Measurements from ENCODE around the gene OR6X1. TPM values are rescaled to one million over a fixed set of nuclear protein-coding genes. Genes with fewer than 3 reads are reported as not detected.

The OR6X1 gene
- total RNA-seq, 1 experiment from 2014 or later: not detected

DNA sequence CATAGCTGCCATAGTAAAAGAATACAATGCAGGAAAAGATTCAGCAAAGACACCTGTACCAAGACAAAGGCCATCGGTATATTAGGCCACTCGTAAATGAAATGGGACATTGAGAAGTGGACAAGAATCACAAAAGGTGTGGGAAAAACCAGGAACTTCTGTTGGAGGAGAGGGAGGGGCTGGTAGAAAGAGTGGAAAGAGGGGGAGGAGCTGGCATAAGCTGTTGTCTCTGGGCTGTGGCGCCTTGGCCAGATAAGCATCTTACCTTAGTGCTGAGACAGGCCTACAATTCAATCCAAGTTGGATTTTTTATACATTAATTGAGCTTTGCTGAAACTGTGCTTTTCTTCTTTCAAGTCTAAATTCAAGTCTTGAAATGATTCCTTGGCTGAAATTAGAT, 50.0 kb downstream of the OR6X1 start:
- intact Hi-C loops (cut with micrococcal nuclease; ENCODE audit: unreplicated experiment): no loop called here

More for the DNA sequence above, 50.0 kb downstream of the OR6X1 start:
- Histone ChIP-seq H3K4me1 (ENCODE audit: control insufficient read depth, insufficient read depth, low read length) (no peaks in the 10 kb centered on the region), H3K27ac (ENCODE audit: low read length) (no peak overlapping the region), H3K4me3 (ENCODE audit: low read depth in 2 of 2, low read length in 2 of 2) (no peak overlapping the region), H3K36me3 (ENCODE audit: control insufficient read depth, insufficient read depth, low read length) (no peaks in the 10 kb centered on the region), H3K9me3 (ENCODE audit: control insufficient read depth, insufficient read depth, low read depth, low read length) (no peaks in the 10 kb centered on the region), H3K27me3 (ENCODE audit: control insufficient read depth, insufficient read depth, low read length) (peaks cover 3% of the 10 kb centered on the region; the same call in 1 of the 2 replicates)
- ChIA-PET CTCF (no interaction called here), POLR2A (no interaction called here)
- ATAC-seq (no peak), DNase-seq (ENCODE audit: low read depth, low spot score) (no peak)
- no peak for TF ChIP-seq TCF7L2 (IDR thresholded peaks at IDR 0.05; ENCODE audit: low read depth, low read length)
- no peak for TF ChIP-seq SIN3A (IDR thresholded peaks at IDR 0.05; ENCODE audit: borderline replicate concordance, insufficient read depth, low read depth, low read length)
- TF ChIP-seq, protein P1, sequence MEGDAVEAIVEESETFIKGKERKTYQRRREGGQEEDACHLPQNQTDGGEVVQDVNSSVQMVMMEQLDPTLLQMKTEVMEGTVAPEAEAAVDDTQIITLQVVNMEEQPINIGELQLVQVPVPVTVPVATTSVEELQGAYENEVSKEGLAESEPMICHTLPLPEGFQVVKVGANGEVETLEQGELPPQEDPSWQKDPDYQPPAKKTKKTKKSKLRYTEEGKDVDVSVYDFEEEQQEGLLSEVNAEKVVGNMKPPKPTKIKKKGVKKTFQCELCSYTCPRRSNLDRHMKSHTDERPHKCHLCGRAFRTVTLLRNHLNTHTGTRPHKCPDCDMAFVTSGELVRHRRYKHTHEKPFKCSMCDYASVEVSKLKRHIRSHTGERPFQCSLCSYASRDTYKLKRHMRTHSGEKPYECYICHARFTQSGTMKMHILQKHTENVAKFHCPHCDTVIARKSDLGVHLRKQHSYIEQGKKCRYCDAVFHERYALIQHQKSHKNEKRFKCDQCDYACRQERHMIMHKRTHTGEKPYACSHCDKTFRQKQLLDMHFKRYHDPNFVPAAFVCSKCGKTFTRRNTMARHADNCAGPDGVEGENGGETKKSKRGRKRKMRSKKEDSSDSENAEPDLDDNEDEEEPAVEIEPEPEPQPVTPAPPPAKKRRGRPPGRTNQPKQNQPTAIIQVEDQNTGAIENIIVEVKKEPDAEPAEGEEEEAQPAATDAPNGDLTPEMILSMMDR (IDR thresholded peaks at IDR 0.05): no peak
- TF ChIP-seq, protein P2, sequence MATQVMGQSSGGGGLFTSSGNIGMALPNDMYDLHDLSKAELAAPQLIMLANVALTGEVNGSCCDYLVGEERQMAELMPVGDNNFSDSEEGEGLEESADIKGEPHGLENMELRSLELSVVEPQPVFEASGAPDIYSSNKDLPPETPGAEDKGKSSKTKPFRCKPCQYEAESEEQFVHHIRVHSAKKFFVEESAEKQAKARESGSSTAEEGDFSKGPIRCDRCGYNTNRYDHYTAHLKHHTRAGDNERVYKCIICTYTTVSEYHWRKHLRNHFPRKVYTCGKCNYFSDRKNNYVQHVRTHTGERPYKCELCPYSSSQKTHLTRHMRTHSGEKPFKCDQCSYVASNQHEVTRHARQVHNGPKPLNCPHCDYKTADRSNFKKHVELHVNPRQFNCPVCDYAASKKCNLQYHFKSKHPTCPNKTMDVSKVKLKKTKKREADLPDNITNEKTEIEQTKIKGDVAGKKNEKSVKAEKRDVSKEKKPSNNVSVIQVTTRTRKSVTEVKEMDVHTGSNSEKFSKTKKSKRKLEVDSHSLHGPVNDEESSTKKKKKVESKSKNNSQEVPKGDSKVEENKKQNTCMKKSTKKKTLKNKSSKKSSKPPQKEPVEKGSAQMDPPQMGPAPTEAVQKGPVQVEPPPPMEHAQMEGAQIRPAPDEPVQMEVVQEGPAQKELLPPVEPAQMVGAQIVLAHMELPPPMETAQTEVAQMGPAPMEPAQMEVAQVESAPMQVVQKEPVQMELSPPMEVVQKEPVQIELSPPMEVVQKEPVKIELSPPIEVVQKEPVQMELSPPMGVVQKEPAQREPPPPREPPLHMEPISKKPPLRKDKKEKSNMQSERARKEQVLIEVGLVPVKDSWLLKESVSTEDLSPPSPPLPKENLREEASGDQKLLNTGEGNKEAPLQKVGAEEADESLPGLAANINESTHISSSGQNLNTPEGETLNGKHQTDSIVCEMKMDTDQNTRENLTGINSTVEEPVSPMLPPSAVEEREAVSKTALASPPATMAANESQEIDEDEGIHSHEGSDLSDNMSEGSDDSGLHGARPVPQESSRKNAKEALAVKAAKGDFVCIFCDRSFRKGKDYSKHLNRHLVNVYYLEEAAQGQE (IDR thresholded peaks at IDR 0.05; ENCODE audit: insufficient read depth in 1 of 2, low read depth in 2 of 2, low read length in 1 of 2): no peak
- no peak for TF ChIP-seq POLR2AphosphoS5 (IDR thresholded peaks at IDR 0.05; ENCODE audit: low read depth, low read length)
- no TSS peak for BruUV-seq (replicated peaks)
- in situ Hi-C loops (cut with HindIII; ENCODE audit: low pct_unique_long_range_greater_than_20kb, low sequenced_read_pairs): no loop called here

Other genes starting within 250 kb of the OR6X1 start
- gene SCN3B, start 99.9 kb downstream of the OR6X1 start, total RNA-seq (2021; ENCODE audit: unreplicated experiment): 0.10 TPM
- 24.5 TPM for gene ZNF202, start 12.9 kb downstream of the OR6X1 start, total RNA-seq (2021; ENCODE audit: unreplicated experiment)
- gene OR6M1, start 51.8 kb upstream of the OR6X1 start, total RNA-seq (2021; ENCODE audit: unreplicated experiment): not detected
- gene TMEM225, start 131.2 kb upstream of the OR6X1 start, total RNA-seq (2021; ENCODE audit: unreplicated experiment): not detected
- gene OR8D4, start 147.6 kb upstream of the OR6X1 start, total RNA-seq (2021; ENCODE audit: unreplicated experiment): not detected
- not detected for gene OR4D5, start 185.1 kb upstream of the OR6X1 start, total RNA-seq (2021; ENCODE audit: unreplicated experiment)
- not detected for gene OR6T1, start 189.3 kb upstream of the OR6X1 start, total RNA-seq (2021; ENCODE audit: unreplicated experiment)
- not detected for gene OR10S1, start 223.3 kb upstream of the OR6X1 start, total RNA-seq (2021; ENCODE audit: unreplicated experiment)
- gene OR10G6, start 240.6 kb upstream of the OR6X1 start, total RNA-seq (2021; ENCODE audit: unreplicated experiment): not detected

Data from Panc1 (cell line).